22Rv1 (cell line): ENCODE data around the gene NADK2.

Source experiments
- CTCF ChIP-seq: fragments of 450-650 bp; IDR thresholded peaks from 2 replicates; pipeline ENCODE4 v1.5.1; 2017; ENCODE audit warnings: mild to moderate bottlenecking
- ZFX ChIP-seq: fragments of 450-650 bp; IDR thresholded peaks from 2 replicates; pipeline ENCODE4 v1.6.1; 2017; ENCODE audit warnings: antibody characterized with exemption, borderline replicate concordance

- TF ChIP-seq CTCF (no peak), ZFX (no peak)
Measured at GRCh38 chr5:36222620-36223019, 19.1 kb downstream of the NADK2 start.
